Smooth muscle cell (in vitro differentiated cells): ENCODE results near the gene ATXN2. TPM values are rescaled to one million over a fixed set of nuclear protein-coding genes. Genes with fewer than 3 reads are reported as not detected.

ENCODE experiments used
- DNase-seq: peaks from one replicate; lab custom pipeline; 2025; ENCODE audit not compliant: unreplicated experiment; lab: John Stamatoyannopoulos, UW
- H2AFZ ChIP-seq: fragments of 200-600 bp; sonication (generic); 2 replicates; pipeline ENCODE4 v1.6.0; 2016; ENCODE audit warnings: antibody characterized with exemption, low read depth, mild to moderate bottlenecking
- H3F3A ChIP-seq: fragments of 200-600 bp; sonication (generic); 2 replicates; pipeline ENCODE4 v1.6.0; 2017; ENCODE audit warnings: antibody characterized with exemption, low read depth
- H3K27ac ChIP-seq: fragments of 200-600 bp; sonication (generic); 2 replicates; pipeline ENCODE4 v1.5.1; 2016; ENCODE audit warnings: low read depth, mild to moderate bottlenecking
- H3K27me3 ChIP-seq: fragments of 200-600 bp; sonication (generic); 2 replicates; pipeline ENCODE4 v1.6.1; 2016; ENCODE audit warnings: low read depth, mild to moderate bottlenecking
- H3K36me3 ChIP-seq: fragments of 200-600 bp; sonication (generic); 2 replicates; pipeline ENCODE4 v1.5.1; 2016; ENCODE audit warnings: low read depth
- H3K4me1 ChIP-seq: fragments of 200-600 bp; sonication (generic); 2 replicates; pipeline ENCODE4 v1.5.1; 2016; ENCODE audit warnings: low read depth
- H3K4me2 ChIP-seq: fragments of 200-600 bp; sonication (generic); 2 replicates; pipeline ENCODE4 v1.6.0; 2016; ENCODE audit warnings: mild to moderate bottlenecking
- H3K4me3 ChIP-seq: fragments of 200-600 bp; sonication (generic); 2 replicates; pipeline ENCODE4 v1.5.1; 2016; ENCODE audit warnings: mild to moderate bottlenecking
- H3K79me2 ChIP-seq: fragments of 200-600 bp; sonication (generic); 2 replicates; pipeline ENCODE4 v1.6.0; 2016; ENCODE audit warnings: low read depth, mild to moderate bottlenecking
- H3K9ac ChIP-seq: fragments of 200-600 bp; sonication (generic); 2 replicates; pipeline ENCODE4 v1.6.0; 2016; ENCODE audit warnings: low read depth
- H3K9me3 ChIP-seq: fragments of 200-600 bp; sonication (generic); replicated peaks from 2 replicates; pipeline ENCODE4 v1.5.1; 2016; ENCODE audit warnings: low read depth
- H4K20me1 ChIP-seq: fragments of 200-600 bp; sonication (generic); 2 replicates; pipeline ENCODE4 v1.6.0; 2016; ENCODE audit warnings: low read depth
- WGBS: methylation state at CpG from one replicate; pipeline ENCODE4 v1.1.7; 2016; ENCODE audit warnings: low lambda C conversion rate; 5-methylcytosine and 5-hydroxymethylcytosine counted together
- polyA plus RNA-seq: library from polyadenylated mRNA; unstranded; fragments of >200 nt; fragmentation: Nextera tagmentation; extraction: Ambion mirVana; gene quantifications from 2 replicates; pipeline ENCODE4 v1.2.1, GENCODE V29; 2016
- total RNA-seq: library from RNA; depleted of rRNA; stranded (reverse); fragments of >200 nt; gene quantifications from 2 replicates; pipeline ENCODE4 v1.2.3, GENCODE V29; 2014
- TF ChIP-seq, protein P1 (sequence below): fragments of 200-600 bp; sonication (generic); IDR thresholded peaks from 2 replicates; pipeline ENCODE4 v1.5.1; 2017; ENCODE audit warnings: borderline replicate concordance, mild to moderate bottlenecking, antibody characterized with exemption; ENCODE audit not compliant: insufficient read depth, poor library complexity, severe bottlenecking

Gene ATXN2
- total and polyA plus RNA-seq, 2 experiments from 2014 or later, result 29.3 to 39.6 TPM

DNA sequence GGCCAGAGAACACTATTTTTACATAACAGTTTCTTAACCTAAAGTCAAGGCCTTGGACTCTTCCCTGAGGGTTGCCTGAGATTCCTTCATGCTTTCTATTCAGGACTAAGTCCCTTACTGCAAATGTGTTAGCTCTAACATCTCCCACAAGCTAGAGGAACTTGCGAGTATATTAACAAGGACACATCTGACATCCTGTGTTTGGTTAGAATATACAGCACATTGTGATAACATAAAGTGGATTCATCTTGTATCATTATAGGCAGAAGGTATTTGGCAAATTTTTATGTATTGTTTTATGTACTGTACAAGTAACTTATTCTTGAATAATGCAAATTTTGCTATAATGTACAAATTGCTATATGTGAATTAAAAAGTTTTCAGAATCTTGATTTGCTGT is 147.9 kb downstream of the ATXN2 start:
- Histone ChIP-seq H3K27ac (no peak overlapping the region), H2AFZ (no peak overlapping the region), H3K36me3 (no peaks in the 10 kb centered on the region), H3F3A (peaks cover 28% of the 10 kb centered on the region), H3K79me2 (no peaks in the 10 kb centered on the region), H3K4me2 (no peak overlapping the region), H3K9ac (no peak overlapping the region), H4K20me1 (peaks cover 52% of the 10 kb centered on the region), H3K27me3 (no peaks in the 10 kb centered on the region), H3K4me3 (no peak overlapping the region), H3K4me1 (no peaks in the 10 kb centered on the region), H3K9me3 (no peaks in the 10 kb centered on the region)
- TF ChIP-seq, protein P1, sequence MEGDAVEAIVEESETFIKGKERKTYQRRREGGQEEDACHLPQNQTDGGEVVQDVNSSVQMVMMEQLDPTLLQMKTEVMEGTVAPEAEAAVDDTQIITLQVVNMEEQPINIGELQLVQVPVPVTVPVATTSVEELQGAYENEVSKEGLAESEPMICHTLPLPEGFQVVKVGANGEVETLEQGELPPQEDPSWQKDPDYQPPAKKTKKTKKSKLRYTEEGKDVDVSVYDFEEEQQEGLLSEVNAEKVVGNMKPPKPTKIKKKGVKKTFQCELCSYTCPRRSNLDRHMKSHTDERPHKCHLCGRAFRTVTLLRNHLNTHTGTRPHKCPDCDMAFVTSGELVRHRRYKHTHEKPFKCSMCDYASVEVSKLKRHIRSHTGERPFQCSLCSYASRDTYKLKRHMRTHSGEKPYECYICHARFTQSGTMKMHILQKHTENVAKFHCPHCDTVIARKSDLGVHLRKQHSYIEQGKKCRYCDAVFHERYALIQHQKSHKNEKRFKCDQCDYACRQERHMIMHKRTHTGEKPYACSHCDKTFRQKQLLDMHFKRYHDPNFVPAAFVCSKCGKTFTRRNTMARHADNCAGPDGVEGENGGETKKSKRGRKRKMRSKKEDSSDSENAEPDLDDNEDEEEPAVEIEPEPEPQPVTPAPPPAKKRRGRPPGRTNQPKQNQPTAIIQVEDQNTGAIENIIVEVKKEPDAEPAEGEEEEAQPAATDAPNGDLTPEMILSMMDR, result no peak
- DNase-seq, result no peak
- 92% methylated on average over 1 of the region's 1 CpG for WGBS

DNA sequence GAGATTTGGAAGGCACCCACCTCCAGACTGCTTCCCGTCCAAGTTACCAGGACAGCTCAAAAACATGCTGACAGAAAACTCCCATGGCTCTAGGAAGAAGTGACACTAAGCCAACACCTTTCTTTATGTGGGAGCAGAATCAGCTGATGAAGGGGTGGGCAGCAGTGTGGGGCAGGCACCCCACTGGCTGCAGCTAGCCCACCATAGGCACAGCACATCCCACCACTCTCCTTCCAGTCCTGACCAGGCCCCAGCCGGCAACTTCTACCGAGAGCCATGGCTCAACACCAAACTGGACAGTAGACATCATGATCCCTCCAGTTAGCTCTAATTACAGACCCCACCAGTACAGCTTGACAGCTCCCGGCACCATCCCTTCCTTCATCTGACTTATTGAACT is 148.4 kb downstream of the ATXN2 start:
- peaks cover 53% of the 10 kb centered on the region for H4K20me1 ChIP-seq

DNA sequence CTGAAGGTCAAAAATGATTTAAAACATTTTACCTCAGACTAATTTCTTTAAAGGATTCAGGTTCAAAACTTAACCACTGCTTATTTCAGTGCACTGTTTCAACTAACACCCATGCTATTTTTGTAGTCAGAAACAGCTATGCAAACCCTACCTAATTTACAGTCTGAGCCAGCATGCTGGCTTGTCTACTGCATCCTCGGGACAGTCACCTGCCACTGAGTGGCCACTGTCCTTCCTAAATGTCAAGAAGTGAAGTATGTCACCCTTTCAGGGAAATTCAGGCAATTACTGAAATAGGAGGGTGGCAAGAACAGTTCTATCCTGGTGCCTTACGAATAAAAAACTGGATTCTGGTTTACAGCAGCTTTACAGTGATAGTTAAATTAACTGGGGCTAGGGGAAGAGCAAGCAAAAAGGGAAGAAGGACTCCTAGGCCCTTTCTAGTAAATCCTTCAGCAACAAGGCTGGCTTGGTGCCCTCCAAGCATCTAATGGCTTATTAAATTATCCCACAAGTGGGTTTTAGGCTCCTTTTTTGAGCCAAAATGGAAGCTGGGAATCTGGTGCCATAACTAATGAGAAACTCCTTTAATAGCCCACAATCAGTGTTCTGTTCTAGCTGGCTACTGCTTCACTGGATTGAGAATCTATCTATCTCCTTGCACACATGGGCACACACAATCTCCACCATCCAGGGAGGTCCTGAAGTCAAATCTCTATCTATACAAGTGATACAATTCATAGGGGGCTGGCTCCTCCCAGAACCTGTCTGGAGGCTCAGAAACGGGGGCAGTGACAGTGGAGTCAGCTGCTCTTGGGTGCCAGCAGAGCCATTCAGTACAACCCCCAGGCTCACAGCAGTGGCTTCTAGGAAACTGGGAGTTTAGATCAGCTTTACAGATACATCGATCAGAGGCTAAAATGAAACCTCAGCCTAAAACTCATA is 150.0 kb downstream of the ATXN2 start:
- Histone ChIP-seq H3F3A (peaks cover 43% of the 10 kb centered on the region), H3K79me2 (no peaks in the 10 kb centered on the region), H3K4me3 (no peak overlapping the region), H3K4me2 (no peak overlapping the region), H3K9ac (no peak overlapping the region), H3K27ac (peak overlapping the region; percentile 24), H3K36me3 (no peaks in the 10 kb centered on the region), H3K4me1 (peaks cover 15% of the 10 kb centered on the region), H4K20me1 (peaks cover 62% of the 10 kb centered on the region), H2AFZ (no peak overlapping the region), H3K27me3 (no peaks in the 10 kb centered on the region), H3K9me3 (no peaks in the 10 kb centered on the region)
- TF ChIP-seq, protein P1, result no peak
- WGBS, result 95% methylated on average over 4 of the region's 4 CpGs
- DNase-seq, result no peak

More for the DNA sequence above, 148.4 kb downstream of the ATXN2 start:
- no peak overlapping the region for H3K4me3 ChIP-seq
- H3K79me2 ChIP-seq, result no peaks in the 10 kb centered on the region
- H3K4me2 ChIP-seq, result no peak overlapping the region
- WGBS, result 94% methylated on average over 4 of the region's 4 CpGs
- no peak overlapping the region for H3K27ac ChIP-seq
- H3K36me3 ChIP-seq, result no peaks in the 10 kb centered on the region
- TF ChIP-seq, protein P1, result no peak
- peaks cover 33% of the 10 kb centered on the region for H3F3A ChIP-seq
- H3K9me3 ChIP-seq, result no peaks in the 10 kb centered on the region
- no peak for DNase-seq
- H2AFZ ChIP-seq, result no peak overlapping the region
- H3K4me1 ChIP-seq, result peaks cover 5% of the 10 kb centered on the region
- no peak overlapping the region for H3K9ac ChIP-seq
- no peaks in the 10 kb centered on the region for H3K27me3 ChIP-seq
